Astrocyte (in vitro differentiated cells and primary cell): Measurements from ENCODE around the gene NPAS3.

Experiments
- EZH2 ChIP-seq: IDR thresholded peaks from 2 replicates; pipeline ENCODE4 v1.6.1; 2012; ENCODE audit warnings: mild to moderate bottlenecking, low read length, inconsistent platforms; ENCODE audit not compliant: insufficient read depth
- TF ChIP-seq, protein P1 (sequence below): IDR thresholded peaks from 2 replicates; pipeline ENCODE4 v1.5.1; 2011; ENCODE audit warnings: low read depth, mild to moderate bottlenecking, inconsistent platforms, low read length, moderate library complexity; ENCODE audit not compliant: insufficient read depth

DNA sequence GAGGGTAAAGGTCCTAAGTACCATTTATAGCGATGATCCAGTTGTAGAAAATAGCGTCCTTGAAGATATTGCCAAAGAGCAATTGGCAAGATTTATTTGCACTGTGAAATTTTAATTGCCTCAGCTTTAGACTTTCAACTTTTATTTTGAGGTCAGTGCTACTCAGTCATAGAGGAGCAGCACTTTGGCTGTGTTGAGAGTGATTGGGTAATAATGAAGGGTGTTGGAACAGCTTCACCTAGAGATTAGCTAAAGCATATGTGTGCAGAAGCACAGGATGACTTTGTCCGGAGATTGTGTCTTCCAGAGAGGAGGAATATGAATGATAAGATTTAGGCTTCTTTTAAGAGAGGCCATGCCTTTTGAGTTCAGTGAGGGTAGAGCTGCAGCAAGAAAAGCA is 164.8 kb downstream of the NPAS3 start:
- TF ChIP-seq, protein P1, sequence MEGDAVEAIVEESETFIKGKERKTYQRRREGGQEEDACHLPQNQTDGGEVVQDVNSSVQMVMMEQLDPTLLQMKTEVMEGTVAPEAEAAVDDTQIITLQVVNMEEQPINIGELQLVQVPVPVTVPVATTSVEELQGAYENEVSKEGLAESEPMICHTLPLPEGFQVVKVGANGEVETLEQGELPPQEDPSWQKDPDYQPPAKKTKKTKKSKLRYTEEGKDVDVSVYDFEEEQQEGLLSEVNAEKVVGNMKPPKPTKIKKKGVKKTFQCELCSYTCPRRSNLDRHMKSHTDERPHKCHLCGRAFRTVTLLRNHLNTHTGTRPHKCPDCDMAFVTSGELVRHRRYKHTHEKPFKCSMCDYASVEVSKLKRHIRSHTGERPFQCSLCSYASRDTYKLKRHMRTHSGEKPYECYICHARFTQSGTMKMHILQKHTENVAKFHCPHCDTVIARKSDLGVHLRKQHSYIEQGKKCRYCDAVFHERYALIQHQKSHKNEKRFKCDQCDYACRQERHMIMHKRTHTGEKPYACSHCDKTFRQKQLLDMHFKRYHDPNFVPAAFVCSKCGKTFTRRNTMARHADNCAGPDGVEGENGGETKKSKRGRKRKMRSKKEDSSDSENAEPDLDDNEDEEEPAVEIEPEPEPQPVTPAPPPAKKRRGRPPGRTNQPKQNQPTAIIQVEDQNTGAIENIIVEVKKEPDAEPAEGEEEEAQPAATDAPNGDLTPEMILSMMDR = no peak
- no peak for TF ChIP-seq EZH2
